Measurements from ENCODE around the gene SKAP2. TPM values are rescaled to one million over a fixed set of nuclear protein-coding genes. Genes with fewer than 3 reads are reported as not detected.

Gene SKAP2
- total and polyA plus RNA-seq, 2 experiments from 2014 or later: 2.5 to 4.4 TPM

DNA sequence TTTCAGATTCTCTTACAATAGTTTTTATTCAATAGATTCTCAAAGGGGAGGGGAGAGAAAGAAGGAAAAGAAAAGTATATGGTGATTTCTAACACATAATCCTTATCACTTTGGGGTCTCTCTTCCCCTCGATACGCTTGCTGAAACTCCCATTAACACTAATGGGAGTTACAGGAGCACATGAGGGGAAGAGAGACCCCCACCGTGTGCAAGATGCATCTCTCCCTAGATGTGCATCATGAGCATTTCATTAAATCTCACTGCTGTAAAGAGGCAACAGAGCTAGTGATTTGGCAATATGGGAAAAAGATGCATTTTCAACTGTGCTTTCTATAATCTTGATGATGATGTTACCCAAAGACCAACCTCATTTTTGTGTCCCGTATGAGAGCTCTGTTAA, 177.4 kb downstream of the SKAP2 start (continued):
- TF ChIP-seq ZNF462 (CRISPR knock-in tag; IDR thresholded peaks at IDR 0.05): no peak
- no peak for TF ChIP-seq CREB1 (CRISPR knock-in tag; IDR thresholded peaks at IDR 0.05; ENCODE audit: low read depth)
- TF ChIP-seq, protein P1, sequence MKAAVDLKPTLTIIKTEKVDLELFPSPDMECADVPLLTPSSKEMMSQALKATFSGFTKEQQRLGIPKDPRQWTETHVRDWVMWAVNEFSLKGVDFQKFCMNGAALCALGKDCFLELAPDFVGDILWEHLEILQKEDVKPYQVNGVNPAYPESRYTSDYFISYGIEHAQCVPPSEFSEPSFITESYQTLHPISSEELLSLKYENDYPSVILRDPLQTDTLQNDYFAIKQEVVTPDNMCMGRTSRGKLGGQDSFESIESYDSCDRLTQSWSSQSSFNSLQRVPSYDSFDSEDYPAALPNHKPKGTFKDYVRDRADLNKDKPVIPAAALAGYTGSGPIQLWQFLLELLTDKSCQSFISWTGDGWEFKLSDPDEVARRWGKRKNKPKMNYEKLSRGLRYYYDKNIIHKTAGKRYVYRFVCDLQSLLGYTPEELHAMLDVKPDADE (IDR thresholded peaks at IDR 0.05): no peak
- no peak for TF ChIP-seq EZH2 (IDR thresholded peaks at IDR 0.05; ENCODE audit: low read depth, unreplicated experiment)
- no peak for TF ChIP-seq NANOG (IDR thresholded peaks at IDR 0.05; ENCODE audit: borderline replicate concordance)
- no peak for TF ChIP-seq JUNB (IDR thresholded peaks at IDR 0.05; ENCODE audit: unreplicated experiment)
- TF ChIP-seq POLR2AphosphoS5 (IDR thresholded peaks at IDR 0.05; ENCODE audit: low read depth): no peak
- TF ChIP-seq CTCF (conservative IDR thresholded peaks at IDR 0.05; ENCODE audit: low read depth in 2 of 2): no peak

Data from GM23338 (cell line).